ENCODE measurements around the gene PANK4.

Gene PANK4

GRCh38 chr1:2563205-2563604 is 36.8 kb upstream of the PANK4 start:
- DNase-seq, result no peak
- no peak for TF ChIP-seq POLR2A (IDR thresholded peaks at IDR 0.05; ENCODE audit: low read length)
- no peak for TF ChIP-seq GATA1 (IDR thresholded peaks at IDR 0.05; ENCODE audit: low read depth, low read length)

DNA sequence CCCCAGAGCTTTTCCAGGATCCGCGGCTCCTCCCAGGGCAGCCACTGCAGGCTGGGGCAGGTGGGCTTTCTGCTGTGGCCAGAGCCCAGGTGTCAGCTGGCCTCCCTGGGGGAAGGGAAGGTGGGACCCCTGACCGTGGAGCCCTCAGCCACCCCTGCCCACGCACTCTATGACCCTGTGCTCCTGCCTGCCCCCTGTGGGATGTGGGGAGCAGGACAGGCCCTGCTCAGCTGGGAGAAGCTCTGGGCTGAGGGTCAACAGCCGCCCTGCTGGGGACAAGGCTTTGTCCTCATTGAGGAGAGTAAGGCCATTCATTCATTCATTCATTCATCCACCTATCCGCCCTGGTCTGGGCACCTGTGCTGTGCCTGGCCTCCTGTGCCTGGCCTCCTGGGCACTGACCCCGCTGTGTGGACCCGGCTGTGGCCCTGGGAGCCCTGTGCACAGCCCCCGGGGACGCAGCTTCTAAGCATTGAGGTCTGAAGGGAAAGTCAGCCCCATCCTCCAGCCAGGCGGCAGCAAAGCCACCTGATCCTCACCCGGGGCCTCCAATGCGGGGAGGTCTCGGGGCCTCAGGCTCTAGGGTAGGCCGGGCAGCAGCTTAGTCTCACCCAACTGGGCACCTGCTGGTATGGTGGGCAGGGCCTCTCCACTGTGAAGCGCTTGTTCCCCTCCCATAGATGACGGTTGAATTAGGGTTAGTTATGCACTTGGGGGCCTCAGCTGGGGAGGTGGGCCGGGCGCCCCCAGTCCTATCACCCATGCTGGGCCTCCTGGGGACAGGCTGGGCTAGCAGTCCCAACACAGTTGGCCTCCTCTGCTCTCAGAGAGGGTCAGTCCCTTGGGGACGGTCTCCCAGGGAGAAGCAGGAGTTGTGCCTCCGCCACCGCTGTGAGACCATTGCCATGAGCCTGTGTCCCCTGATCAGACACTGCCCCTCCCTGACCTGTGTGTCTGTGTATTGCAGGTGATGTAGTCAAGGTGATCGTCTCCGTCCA is 35.8 kb upstream of the PANK4 start:
- TF ChIP-seq GATA1 (IDR thresholded peaks at IDR 0.05; ENCODE audit: low read depth, low read length) (no peak), POLR2A (IDR thresholded peaks at IDR 0.05; ENCODE audit: low read length) (no peak)
- peak in 1 of 2 experiments; percentile 27 for DNase-seq

- TF ChIP-seq GATA1 (IDR thresholded peaks at IDR 0.05; ENCODE audit: low read depth, low read length), result no peak
- TF ChIP-seq POLR2A (IDR thresholded peaks at IDR 0.05; ENCODE audit: low read length), result no peak
- DNase-seq, result no peak
Observed at GRCh38 chr1:2561446-2561845, 35.0 kb upstream of the PANK4 start.

GRCh38 chr1:2560299-2561073 is 34.1 kb upstream of the PANK4 start:
- peak; percentile 61 to 77 for DNase-seq
- TF ChIP-seq POLR2A (IDR thresholded peaks at IDR 0.05; ENCODE audit: low read length) (no peak), GATA1 (IDR thresholded peaks at IDR 0.05; ENCODE audit: low read depth, low read length) (no peak)

DNA sequence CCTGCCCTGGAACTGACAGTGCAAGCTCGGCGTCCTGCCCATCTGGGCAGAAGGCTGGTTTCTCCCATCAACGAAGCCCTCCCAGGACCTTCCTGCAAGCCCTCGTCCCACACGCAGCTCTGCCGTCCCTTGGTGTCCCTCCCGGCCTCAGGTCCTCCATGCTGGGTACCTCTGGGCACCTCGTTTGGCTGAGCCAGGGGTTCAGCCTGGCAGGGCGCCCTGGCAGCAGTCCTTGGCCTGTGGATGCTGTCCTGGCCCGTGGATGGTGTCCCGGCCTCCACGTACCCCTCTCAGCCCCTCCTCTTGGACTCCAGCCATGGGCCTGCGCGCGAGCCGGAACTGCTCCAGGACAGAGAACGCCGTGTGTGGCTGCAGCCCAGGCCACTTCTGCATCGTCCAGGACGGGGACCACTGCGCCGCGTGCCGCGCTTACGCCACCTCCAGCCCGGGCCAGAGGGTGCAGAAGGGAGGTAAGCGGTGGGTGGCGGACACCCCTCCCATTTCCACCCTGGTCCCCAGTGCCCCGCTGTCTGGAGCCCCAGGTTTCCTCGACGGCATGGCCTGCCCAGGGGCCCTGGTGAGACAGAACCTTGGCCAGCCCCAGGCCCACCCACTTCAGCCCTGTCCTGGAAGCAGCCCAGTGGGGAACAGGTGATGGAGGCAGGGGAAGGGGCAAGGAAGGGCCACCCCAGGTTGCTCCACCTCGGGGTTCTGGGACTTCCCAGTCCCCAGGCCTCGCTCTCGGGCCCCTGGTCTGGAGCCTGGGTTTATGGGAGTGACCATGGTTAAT is 33.3 kb upstream of the PANK4 start:
- TF ChIP-seq POLR2A (IDR thresholded peaks at IDR 0.05; ENCODE audit: low read length) (no peak), GATA1 (IDR thresholded peaks at IDR 0.05; ENCODE audit: low read depth, low read length) (no peak)
- no peak for DNase-seq

DNA sequence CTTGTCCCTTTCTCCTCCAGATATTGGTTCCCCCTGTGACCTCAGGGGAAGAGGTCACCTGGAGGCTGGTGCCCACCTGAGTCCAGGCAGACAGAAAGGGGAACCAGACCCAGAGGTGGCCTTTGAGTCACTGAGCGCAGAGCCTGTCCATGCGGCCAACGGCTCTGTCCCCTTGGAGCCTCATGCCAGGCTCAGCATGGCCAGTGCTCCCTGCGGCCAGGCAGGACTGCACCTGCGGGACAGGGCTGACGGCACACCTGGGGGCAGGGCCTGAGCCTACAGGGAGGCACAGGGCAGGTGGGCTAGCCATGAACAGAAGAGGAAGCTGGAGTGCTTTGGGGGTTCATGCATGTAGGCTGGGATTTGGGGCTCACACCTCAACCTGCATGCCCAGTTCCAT is 32.5 kb upstream of the PANK4 start:
- DNase-seq, result no peak
- no peak for TF ChIP-seq GATA1 (IDR thresholded peaks at IDR 0.05; ENCODE audit: low read depth, low read length)
- TF ChIP-seq POLR2A (IDR thresholded peaks at IDR 0.05; ENCODE audit: low read length), result no peak

DNA sequence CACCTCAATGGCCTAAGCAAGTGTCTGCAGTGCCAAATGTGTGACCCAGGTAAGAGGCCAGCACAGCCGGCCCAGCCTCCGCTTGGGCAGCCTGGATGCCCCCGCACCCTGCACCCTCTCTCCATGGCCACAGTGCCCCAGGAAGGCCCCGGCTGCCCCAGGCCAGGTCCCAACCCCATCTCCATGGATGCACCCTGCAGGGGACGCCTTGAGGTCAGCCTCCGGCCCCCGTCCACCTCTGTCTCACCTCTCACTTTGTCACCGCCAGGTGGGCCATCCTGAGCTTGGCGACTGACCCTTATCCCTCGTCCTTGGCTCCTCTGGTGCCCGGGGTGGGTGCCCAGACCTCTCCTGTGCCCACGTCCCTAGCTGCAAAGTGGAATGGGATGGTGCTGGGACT is 32.0 kb upstream of the PANK4 start:
- no peak for DNase-seq
- no peak for TF ChIP-seq GATA1 (IDR thresholded peaks at IDR 0.05; ENCODE audit: low read depth, low read length)
- no peak for TF ChIP-seq POLR2A (IDR thresholded peaks at IDR 0.05; ENCODE audit: low read length)

- no peak for DNase-seq
- TF ChIP-seq POLR2A (IDR thresholded peaks at IDR 0.05; ENCODE audit: low read length) (no peak), GATA1 (IDR thresholded peaks at IDR 0.05; ENCODE audit: low read depth, low read length) (no peak)
Observed at GRCh38 chr1:2557482-2558400, 31.3 kb upstream of the PANK4 start.

DNA sequence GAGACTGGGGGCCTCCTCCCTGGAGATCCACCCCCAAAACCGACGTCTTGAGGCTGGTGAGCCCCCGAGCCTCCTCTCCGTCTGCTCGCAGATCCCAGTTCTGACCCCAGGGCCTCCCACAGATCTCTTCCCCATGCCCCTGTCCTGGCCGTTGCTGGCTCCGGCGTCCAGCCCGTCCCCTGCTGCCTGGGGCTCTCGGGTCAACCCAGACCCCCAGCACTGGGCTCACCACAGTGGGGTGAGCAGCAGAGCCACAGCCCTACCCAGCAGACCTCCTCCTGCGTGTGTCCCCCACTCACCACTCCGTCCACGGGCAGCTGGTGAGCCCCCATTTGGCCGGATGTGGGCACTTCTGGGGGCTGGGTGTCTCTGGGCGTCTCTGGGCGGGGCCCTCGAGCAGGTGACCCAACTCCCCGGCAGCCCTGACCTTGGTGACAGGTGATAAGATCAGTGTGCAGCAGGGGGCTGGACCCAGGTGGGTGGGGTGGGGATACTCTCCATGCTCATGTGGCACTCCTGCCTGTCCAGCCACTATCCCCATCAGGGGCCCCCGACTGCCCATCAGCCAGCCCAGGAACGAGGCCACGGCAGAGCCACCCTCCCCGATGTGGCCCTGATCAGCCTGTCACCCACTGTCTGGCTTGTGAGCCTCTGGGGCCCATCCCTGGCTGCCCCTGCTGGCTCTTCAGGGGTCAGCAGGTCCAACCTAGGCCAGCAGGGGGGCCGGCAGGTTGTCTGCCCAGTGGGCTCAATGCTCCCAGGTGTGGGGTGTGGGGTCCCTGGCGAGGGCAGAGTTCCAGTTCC is 30.5 kb upstream of the PANK4 start:
- DNase-seq, result peak; percentile 61 to 62

DNA sequence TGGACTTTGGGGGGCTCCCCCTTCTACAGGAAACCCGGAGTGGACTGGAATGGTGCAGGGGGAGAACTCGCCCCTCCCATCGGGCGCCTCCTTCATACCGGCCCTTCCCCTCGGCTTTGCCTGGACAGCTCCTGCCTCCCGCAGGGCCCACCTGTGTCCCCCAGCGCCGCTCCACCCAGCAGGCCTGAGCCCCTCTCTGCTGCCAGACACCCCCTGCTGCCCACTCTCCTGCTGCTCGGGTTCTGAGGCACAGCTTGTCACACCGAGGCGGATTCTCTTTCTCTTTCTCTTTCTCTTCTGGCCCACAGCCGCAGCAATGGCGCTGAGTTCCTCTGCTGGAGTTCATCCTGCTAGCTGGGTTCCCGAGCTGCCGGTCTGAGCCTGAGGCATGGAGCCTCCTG is 29.9 kb upstream of the PANK4 start, which contains the start of gene TNFRSF14:
TSS of gene TNFRSF14 (plus strand) at position 95 of the 401 bp plus-strand sequence. CDS start at position 389, 294 bp downstream.
- peak; percentile 72 to 85 for DNase-seq
- peak; percentile 58 for TF ChIP-seq POLR2A (IDR thresholded peaks at IDR 0.05; ENCODE audit: low read length)
- TF ChIP-seq GATA1 (IDR thresholded peaks at IDR 0.05; ENCODE audit: low read depth, low read length), result no peak

More for the DNA sequence above, 30.5 kb upstream of the PANK4 start:
- no peak for TF ChIP-seq GATA1 (IDR thresholded peaks at IDR 0.05; ENCODE audit: low read depth, low read length)
- no peak for TF ChIP-seq POLR2A (IDR thresholded peaks at IDR 0.05; ENCODE audit: low read length)

GRCh38 chr1:2555634-2556276 is 29.4 kb upstream of the PANK4 start:
- DNase-seq, result peak; percentile 74 to 76
- TF ChIP-seq POLR2A (IDR thresholded peaks at IDR 0.05; ENCODE audit: low read length) (peak; percentile 49), GATA1 (IDR thresholded peaks at IDR 0.05; ENCODE audit: low read depth, low read length) (no peak)

Data from erythroblast (primary cell).